Stimulated activated CD8-positive, alpha-beta memory T cell treated with anti-CD3 and anti-CD28 coated beads, Interleukin-2, amount 100 ng/mL, for 48 hours (primary cell): ENCODE data around the gene ABLIM1.

Source experiments
- DNase-seq, 2 donors: peaks; one replicate each; pipeline ENCODE4 v3.0.0-alpha.2; 2020; ENCODE audit warnings: low read depth in 2 of 2

ABLIM1 gene

GRCh38 chr10:114408968-114409444 lies 249.1 kb downstream of the ABLIM1 start:
- DNase-seq: no peak

DNA sequence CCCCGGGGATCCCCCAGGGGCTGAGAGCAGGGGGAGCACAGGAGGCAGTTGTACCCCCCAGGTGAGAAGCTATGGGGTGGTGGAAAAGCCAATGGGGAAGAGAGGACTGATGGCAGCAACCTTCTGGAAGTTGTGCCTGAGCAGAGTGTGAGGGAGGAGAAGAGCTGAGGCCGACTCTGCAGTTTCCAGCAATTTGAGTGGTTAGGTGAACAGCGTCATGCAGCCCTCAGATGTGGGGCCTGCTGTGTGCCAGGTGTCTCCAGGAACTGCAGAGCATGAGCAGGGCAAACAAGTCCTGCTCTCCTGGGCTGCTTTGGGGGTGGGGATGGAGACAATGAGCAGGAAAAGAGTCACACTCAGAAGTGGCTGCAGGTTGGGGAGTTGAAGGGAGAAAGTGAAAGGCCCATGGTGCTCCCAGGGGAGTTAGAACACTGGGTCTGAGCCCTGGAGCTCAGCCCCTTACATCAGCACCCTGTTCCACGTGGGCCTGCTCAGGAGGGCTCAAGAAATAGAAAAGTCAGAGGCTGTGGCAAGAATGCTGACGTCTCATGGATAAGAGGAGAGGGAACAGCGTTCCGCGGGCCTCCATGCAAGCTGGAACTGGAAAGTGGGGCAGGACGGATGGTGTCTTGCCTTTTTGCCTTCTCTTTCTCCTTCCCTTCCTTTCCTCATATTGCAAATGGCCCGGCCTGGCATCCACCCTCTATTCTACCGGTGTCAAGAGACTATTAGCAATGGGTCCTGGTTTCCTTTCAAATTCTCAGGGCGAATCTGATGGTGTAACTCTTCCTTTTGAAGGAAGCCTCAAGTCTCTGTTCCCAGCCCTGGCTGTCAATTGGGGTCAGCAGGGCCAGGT lies 249.7 kb downstream of the ABLIM1 start:
- no peak for DNase-seq

- DNase-seq: no peak
Measured at GRCh38 chr10:114406455-114406854, 251.6 kb downstream of the ABLIM1 start.

- DNase-seq: no peak
Measured at GRCh38 chr10:114405011-114405350, 253.1 kb downstream of the ABLIM1 start.

DNA sequence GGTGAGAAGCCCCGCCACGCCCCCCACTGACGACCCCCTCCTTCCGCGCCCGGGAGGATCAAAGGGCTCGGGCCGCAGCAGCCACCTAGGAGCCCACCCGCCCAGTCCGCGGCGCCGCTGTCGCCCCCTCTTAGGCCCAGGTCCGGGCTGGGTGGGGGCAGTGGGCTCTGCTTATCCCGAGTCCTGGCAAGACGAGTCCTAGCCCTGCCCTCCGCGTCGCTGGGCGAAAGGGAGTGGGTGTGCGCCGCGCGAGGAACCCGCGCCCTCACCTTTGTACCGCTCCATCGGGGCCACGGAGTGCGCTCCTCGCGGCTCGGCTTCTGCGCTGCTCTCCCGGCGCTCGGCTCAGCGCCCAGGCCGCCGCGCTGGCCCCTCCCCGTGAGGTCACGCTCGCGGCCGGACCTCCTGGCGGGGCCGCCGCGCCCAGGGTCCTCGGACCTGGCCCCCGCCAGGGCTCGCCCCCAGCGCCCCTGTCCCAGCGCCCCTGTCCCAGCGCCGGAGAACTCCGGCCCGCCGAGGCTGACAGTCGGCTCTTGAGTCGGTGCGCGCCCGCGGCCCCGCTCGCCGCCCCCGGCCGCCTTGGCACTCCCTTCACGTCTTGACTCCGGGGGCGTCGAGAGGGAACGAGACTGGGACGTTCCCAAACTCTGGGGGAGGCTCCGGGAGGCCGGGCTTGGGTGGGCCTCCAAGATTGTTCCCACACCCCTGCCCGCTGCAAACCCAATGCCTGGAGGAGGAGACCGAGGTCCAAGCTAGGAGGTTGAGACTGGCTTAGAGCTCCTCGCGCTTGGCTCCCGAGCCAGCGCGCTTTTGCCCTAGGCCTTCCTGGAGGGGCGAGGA lies 253.7 kb downstream of the ABLIM1 start, which contains the start of gene AFAP1L2:
AFAP1L2 (minus strand) TSS at position 332 of the 840 bp plus-strand sequence; CDS start at position 285, 47 bp downstream.
- DNase-seq: no peak

DNA sequence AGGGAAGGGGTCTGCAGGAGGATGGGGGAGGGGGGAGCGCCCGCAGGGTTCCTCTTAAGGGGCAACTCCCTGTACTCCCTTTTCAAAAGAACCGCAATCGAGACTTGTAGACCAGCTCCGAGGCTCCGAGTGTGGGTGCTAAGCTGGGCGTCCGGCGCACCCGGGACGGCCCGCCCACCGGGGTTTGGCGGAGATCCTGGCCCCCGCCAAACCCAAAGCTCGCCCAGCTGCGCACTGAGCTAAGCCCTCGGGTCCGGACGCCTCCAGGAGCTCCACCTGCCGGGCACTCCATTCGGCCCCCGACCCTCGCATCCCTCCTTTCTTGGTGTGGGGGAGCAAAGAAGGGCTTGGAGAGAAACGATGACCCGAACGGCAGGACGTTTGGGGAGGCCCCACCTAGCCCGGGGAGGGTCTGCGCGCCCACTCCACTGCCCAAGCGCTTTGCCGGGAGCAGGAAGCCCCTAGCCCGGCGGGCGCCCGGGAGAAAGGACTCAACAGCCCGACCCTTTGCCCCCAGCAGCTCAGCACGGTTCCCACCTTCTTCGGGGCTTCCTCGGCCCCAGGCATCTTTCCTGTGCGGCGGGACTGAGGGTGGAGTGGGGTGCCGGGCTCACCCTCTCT lies 254.4 kb downstream of the ABLIM1 start:
- no peak for DNase-seq

DNA sequence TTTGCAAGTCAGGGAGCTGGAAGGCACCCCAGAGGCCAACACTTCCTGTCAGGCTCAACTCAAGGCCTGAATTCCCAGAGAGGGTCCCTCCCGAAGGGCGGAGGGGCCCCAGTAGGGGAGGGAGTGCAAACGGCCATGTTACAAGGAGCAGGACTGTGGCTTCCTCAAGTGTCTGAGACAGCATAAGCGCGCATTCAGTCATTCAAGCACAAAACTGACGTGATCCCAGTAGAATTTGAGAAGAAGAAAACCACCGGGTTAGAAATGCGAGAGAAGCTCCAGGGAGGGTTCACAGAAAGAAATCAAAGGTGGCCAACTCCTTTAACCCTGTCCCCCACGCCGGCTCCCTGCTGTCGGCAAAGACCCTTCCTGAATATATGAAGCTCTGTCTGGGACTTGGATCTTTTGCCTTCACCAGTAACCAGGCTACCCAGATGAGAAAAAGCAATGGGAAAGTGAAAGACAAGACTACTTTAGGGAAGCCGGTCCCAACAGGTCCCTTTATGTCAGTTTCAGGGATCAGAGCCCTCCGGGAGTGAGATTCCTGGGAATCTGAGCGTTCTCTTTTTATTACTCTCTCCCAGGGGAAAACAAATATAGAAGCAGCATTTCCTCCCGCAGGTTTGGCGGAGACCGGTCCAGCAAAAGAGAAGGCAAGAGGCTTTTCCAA lies 255.1 kb downstream of the ABLIM1 start:
- no peak for DNase-seq

DNA sequence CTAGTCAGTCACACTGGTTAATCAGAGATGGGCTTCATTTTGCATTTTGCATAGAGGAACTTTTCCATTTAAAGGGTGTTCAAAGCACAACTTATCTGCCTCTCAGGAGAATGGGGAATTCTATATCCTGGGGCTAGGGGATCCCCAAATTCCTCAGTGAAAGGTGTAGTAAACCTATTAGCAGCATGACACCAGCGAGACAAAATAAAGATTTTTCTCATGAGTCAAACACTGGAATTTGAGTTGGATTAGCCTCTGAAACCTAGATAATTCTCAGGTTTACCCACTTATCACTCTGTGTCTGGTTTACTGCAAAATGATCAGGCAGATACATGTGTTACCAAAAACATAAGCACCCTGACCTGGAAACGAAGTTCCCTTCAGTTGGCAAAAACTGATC lies 255.8 kb downstream of the ABLIM1 start:
- DNase-seq: no peak

GRCh38 chr10:114401195-114401791 lies 256.8 kb downstream of the ABLIM1 start:
- DNase-seq: no peak

GRCh38 chr10:114400091-114400490 lies 258.0 kb downstream of the ABLIM1 start:
- no peak for DNase-seq

DNA sequence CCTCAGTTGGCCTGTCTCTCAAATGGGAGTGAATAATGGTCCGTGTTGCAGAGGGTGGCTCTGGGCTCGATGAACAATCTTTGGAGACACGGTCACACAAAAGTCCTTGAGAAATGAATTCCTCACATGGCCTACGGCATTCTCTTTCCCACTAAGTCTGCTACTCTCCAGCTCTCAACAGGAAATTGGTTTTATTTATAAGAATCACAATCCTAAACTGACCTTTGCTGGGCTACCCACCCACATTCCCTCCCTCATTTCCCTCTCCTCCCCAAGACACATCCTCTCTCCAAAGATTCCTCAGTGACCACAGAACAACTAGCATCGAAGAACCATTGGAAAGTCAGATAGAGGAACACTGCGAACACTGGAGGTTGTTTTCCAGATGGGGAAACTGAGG lies 258.5 kb downstream of the ABLIM1 start:
- DNase-seq: no peak

- no peak for DNase-seq
Measured at GRCh38 chr10:114398587-114399331, 259.3 kb downstream of the ABLIM1 start.

GRCh38 chr10:114397651-114398145 lies 260.4 kb downstream of the ABLIM1 start:
- no peak for DNase-seq

DNA sequence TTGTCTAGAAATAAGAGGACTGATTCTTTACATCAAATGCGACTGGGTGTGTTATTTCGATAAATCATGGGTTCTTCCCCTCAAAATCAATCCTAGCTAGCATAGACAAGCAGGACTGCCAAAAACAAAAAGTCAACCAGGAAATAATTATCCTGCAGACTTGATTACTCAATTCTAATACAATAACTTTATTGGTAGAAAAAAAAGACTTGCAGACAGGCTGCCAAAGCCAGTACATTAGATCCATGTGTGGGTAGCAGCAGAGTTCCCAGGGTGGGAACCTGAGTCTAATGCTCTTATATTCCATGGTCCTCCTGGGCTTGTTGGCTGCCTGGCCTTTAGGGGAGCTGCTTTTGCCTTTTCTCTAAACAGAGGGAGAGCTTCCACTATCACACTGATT lies 261.6 kb downstream of the ABLIM1 start:
- no peak for DNase-seq

DNA sequence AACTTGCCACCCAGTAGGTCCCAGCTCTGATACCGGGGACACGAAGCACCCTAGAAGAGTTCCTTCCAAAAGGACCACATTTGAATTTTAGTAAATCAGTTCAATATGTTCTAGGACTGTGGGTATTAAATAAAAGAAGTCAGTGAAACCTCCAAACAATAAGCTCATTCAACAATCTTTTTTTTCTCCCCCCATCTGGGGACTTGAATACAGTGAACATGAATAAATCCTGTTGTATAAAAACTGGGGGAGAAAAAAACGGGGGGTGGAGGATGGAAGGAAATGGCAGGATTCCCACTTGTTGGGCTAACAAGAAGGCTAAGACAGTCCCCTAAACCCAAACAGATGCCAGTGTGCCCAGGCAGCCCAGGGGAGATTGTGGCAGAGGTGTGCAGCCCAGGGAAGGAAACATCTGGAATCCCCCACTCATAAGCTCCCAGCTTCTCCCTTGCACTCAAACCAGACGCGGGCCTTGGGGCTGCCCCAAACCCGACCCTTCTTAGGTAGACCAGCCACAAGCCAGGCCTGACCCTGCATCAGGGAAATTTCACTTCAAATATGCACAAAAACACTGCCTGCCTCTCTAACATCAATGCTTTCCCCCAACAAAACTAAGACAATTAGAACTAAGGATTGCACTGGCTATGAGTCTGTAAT lies 262.6 kb downstream of the ABLIM1 start:
- DNase-seq: no peak

- DNase-seq: no peak
Measured at GRCh38 chr10:114394531-114394930, 263.5 kb downstream of the ABLIM1 start.

GRCh38 chr10:114393886-114394285 lies 264.2 kb downstream of the ABLIM1 start:
- no peak for DNase-seq

DNA sequence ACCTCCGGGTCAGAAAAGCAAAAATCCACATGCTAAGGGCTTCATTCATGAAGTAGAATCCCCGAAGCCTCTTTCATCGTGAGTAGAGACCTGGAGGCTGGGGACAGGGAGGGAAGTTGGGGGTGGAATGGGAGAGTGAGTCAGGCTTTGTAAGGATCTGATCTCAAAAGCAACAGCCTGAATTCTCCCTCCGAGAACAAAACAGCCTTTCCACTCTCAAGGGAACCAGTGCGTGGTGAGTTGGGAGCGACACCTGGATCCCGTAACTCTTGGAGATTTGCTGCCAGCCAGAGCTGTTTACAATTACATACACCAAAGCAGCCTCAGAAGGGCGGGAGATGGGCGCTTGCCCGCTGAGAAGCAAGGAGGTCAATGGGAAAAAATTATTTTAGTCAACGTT lies 264.6 kb downstream of the ABLIM1 start:
- DNase-seq: no peak

DNA sequence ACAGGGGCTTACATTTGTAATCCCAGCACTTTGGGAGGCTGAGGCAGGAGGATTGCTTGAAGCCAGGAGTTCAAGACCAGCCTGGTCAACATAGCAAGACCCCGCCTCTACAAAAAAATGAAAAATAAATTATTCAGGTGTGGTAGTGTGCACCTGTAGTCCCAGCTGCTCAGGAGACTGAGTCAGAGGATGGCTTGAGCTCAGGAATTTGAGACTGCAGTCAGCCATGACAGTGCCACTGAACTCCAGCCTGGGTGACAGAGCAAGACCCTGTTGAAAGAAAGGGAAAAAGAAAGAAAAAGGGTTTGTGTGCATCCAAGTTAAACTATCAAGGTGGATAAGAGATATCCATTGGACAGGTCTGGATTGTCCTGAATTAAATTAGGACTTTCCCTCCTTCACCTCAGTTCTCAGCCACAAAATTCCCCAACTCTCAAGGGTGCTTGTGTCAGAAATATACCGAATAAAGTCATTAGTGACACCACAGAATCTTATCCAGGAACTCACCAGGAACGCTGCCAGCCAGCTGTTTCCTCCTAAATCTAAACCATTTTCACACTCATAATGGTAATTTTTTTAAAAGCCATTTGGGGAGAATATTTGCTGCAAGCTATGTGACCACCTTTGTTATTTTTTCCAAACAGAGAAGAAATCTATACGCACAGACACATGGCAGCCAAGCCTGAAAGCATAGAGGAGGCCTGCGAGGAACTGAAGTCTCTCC lies 265.8 kb downstream of the ABLIM1 start:
- DNase-seq: no peak
